NB4 (cell line): ENCODE results near the gene MAP2K6.
A peak's percentile ranks its signal among the peaks of the same experiment; 100 is the strongest.

Experiments
- CTCF ChIP-seq: IDR thresholded peaks from one replicate; pipeline ENCODE4 v1.5.1; 2012; ENCODE audit warnings: low read depth, low read length
- MAX ChIP-seq: IDR thresholded peaks from 2 replicates; pipeline ENCODE4 v1.6.1; 2011; ENCODE audit warnings: low read depth, low read length
- MYC ChIP-seq: IDR thresholded peaks from 2 replicates; pipeline ENCODE4 v1.6.1; 2011; ENCODE audit warnings: low read depth, low read length
- POLR2A ChIP-seq: IDR thresholded peaks from 2 replicates; pipeline ENCODE4 v1.6.1; 2011; ENCODE audit warnings: mild to moderate bottlenecking; ENCODE audit not compliant: insufficient read length; ENCODE audit errors: extremely low read depth

DNA sequence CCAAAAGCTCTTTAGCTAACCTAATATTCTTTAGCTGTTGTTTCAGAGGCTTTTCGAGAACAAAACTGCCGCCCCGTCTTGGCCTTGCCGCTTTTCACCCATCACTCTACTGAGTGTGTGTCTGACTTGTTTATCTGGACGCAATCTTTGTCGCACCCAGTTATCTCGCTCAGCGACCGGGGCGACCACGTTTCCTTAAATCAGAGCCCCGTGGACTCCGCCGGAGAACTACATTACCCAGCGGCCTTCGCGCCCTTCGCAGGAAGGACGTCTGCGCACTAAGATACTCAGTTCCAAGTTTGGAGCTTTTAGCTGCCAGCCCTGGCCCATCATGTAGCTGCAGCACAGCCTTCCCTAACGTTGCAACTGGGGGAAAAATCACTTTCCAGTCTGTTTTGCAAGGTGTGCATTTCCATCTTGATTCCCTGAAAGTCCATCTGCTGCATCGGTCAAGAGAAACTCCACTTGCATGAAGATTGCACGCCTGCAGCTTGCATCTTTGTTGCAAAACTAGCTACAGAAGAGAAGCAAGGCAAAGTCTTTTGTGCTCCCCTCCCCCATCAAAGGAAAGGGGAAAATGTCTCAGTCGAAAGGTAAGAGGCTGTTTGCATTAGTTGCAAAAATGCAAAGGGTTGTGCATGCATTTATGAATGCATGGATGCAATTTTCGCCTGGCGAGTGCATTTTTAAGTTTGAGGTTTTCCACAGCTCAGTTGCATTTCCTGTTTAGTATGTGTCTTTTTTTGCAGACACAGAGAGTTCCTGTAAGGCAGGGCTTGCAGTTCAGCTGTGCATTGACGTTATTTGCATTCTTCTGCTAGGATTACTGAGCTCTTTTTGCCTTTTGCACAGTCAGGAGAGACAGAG lies at the start of gene MAP2K6:
- TF ChIP-seq POLR2A: no peak
- TF ChIP-seq MAX: 0 out of 2 replicates have a peak, but pooled peaks have one; percentile 11
- no peak for TF ChIP-seq CTCF
- 0 out of 2 replicates have a peak, but pooled peaks have one; percentile 22 for TF ChIP-seq MYC
